NCI-H1930 (cell line): ENCODE measurements around the gene NF1.

Experiments
- DNase-seq, 2 experiments: peaks; one replicate each; lab custom pipeline; 2025; lab: John Stamatoyannopoulos, UW

The NF1 gene

GRCh38 chr17:31411707-31412285, 317.0 kb downstream of the NF1 start:
- DNase-seq, result no peak

DNA sequence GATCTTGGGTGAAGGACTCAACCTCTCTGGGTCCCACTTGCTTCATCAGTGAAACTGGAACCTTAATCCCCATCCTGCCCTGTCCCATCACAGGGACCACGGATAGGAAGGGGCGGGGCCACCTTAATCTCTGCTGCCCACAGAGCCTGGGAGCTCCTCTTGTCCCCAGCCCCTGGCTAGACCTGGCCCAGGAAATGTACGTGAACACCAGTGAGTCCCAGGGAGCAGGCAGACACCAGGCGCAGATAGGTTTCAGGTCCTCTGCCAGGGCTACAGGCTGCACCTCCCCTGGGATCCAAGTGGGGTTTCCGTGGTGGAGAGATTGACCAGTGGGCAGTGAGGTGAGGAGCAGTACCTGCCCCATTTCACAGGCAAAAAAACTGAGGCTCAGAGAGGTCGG, 317.7 kb downstream of the NF1 start:
- no peak for DNase-seq

GRCh38 chr17:31413081-31413799, 318.5 kb downstream of the NF1 start:
- no peak for DNase-seq

- DNase-seq, result no peak
Measured at GRCh38 chr17:31413874-31414549, 319.2 kb downstream of the NF1 start.

DNA sequence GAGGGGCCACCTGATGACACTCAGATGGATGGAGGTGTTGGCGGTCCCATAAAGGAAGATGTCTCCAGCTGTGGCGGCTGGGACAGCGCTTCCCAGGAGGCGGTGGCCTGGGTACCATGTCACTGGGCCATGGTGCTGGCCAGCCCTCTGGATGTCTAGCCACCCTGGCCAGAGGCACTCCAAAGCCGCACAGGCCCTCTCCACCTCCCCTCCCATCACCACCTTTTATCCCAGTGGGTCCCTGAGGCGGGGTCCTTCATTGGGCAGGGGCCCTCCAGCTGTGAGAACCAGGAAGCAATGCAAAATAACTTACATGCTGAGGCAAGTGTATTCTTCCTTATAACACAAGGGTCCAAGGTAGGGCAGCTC, 319.8 kb downstream of the NF1 start:
- no peak for DNase-seq

DNA sequence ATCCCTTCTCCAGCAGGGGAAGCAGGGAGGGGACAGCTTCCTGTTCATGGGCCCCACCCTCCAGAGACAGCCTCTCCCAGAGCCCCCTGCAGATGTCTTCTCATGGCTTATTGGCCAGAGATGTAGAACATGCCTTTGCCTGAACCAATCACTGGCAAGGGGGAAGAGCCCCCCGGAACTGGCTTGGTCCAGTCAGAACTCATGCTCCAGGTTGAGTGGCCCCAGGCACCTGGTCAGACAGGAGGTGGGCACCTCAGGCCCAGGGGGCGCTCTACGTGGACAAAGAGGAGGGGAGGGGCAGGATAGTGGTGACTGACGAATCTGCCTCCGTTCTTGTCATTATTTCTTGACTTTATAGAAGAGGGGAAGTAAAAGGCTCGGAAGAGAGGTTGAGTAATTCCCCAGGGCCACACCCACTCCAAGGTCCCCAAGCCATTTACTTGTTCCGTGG, 320.3 kb downstream of the NF1 start:
- no peak for DNase-seq

DNA sequence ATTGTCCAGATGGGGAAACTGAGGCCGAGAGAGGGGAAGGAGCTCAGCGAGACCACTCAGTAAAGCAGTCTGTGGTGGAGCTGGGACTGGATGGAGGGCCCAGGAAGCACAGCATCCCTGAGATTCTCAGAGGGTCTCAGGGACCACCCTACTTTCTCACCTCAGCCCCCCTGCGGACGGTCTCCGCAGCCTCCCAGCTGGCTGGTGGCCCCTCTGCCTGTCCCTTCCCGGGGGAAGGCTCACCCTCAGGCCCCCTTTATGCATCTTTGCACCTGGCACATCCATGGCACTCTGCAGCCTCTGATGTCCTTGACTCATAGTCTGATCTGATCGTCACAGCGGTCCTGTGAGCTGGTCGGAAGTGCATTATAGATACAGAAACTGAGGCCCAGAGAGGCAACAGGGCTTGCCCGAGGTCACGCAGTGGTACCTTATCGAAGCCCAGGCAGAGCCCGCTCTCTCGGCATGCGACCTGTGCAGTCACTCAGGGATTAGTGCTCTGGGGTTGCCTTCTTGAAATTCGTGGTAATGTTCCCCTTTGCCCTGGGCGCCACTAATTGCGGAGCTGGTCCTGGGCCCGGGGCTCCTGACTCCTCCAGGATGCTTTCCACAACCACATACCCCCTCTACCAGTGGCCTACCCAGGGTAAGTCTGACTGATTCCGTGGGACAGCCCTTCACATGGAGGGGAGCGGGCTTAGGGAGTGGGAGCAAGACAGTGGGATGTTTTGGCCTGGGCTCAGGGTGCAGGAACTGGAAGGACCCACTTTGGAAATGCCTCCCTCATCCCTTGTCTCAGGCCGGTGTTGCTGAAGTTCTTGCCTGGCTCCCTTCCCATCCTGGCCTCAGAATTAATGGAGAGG, 321.1 kb downstream of the NF1 start:
- no peak for DNase-seq

- DNase-seq, result no peak
Measured at GRCh38 chr17:31416503-31416923, 321.7 kb downstream of the NF1 start.

- no peak for DNase-seq
Measured at GRCh38 chr17:31417051-31417792, 322.4 kb downstream of the NF1 start.

DNA sequence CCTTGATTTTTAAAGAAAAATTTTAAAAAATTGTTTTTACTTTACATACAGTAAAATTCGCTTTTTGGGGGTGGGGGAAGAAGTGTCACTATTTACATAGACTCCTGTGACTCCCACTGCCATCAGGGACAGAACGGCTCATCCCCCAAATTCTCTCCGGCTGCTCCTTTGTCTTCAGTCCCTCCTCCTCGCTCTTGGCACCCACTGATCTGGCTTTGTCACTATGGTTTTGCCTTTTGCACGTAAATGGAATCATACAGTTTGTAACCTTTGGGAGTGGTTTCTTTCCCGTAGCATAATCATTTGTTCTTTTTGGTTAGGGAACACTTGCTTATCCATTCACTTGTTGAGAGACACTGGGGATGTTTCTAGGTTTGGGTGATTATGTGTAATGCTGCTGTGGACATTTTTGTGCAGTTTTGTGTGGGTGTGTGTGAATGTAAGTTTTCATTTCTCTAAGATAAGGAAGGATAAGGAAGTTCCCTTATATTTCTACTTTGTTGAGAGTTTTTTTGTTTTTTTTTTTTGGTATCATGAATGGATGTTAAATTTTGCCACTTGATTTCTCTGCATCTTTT, 324.1 kb downstream of the NF1 start:
- DNase-seq, result no peak

- no peak for DNase-seq
Measured at GRCh38 chr17:31422443-31422842, 327.7 kb downstream of the NF1 start.

DNA sequence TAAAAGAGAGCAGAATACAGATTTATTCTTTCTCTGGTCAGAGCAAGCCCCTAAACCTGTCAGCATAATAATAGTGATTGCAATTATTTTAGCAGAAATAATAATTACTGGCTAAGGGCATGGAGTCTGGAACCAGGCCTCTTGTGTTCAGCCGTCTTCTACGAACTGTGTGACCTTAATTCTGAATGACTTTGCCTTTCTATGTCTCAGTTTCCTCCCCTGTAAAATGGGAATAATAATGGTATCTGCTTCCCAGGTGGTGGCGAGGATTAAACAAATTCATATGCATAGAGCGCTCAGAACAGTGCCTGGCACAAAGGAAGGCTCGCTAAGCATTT, 330.1 kb downstream of the NF1 start:
- DNase-seq, result no peak

GRCh38 chr17:31425282-31426040, 330.7 kb downstream of the NF1 start:
- DNase-seq, result no peak
